Activated CD4-positive, alpha-beta T cell treated with anti-CD3 and anti-CD28 coated beads, Interleukin-2, amount 10 ng/mL, durations not matched to agents 24 days and 14 days (primary cell): Measurements from ENCODE around the gene MT3. TPM values are rescaled to one million over a fixed set of nuclear protein-coding genes. Genes with fewer than 3 reads are reported as not detected.
A peak's percentile ranks its signal among the peaks of the same experiment; 100 is the strongest.

Experiments
- DNase-seq: peaks from one replicate; pipeline ENCODE4 v3.0.0; 2022
- H3K27ac Mint-ChIP-seq: one replicate; pipeline ENCODE4 v1.8.0; 2022; ENCODE audit warnings: mild to moderate bottlenecking, mixed read lengths
- H3K27me3 Mint-ChIP-seq: one replicate; pipeline ENCODE4 v1.8.0; 2022; ENCODE audit warnings: mixed read lengths
- H3K36me3 Mint-ChIP-seq: one replicate; pipeline ENCODE4 v1.8.0; 2022; ENCODE audit warnings: low read depth, mild to moderate bottlenecking, mixed read lengths
- H3K4me1 Mint-ChIP-seq: one replicate; pipeline ENCODE4 v1.8.0; 2021; ENCODE audit warnings: mixed read lengths
- H3K4me3 Mint-ChIP-seq: one replicate; pipeline ENCODE4 v1.8.0; 2022; ENCODE audit warnings: mild to moderate bottlenecking, moderate library complexity, mixed read lengths
- H3K9me3 Mint-ChIP-seq: one replicate; pipeline ENCODE4 v1.8.0; 2021; ENCODE audit warnings: mixed read lengths
- intact Hi-C: fragments of 100-400 bp; cut with micrococcal nuclease; formaldehyde crosslinking; loops from one replicate; pipeline ENCODE4 v1.15.1; 2023
- total RNA-seq: library from RNA; stranded (reverse); gene quantifications from 2 replicates; pipeline ENCODE4 v1.2.3, GENCODE V29; 2022

The MT3 gene
- total RNA-seq, 1 donor from 2014 or later, result 9.3 TPM

GRCh38 chr16:56634715-56635440 lies 45.5 kb downstream of the MT3 start:
- Mint-ChIP-seq H3K27ac (no peak overlapping the region), H3K4me1 (peaks cover 37% of the 10 kb centered on the region), H3K36me3 (peaks cover 3% of the 10 kb centered on the region), H3K9me3 (no peaks in the 10 kb centered on the region), H3K4me3 (peak overlapping the region; percentile 81), H3K27me3 (peaks cover 90% of the 10 kb centered on the region)
- intact Hi-C loops, result no loop called here
- no peak for DNase-seq

GRCh38 chr16:56635441-56635967 lies 46.2 kb downstream of the MT3 start:
- Mint-ChIP-seq H3K4me3 (peak overlapping the region; percentile 81), H3K9me3 (no peaks in the 10 kb centered on the region), H3K36me3 (peaks cover 3% of the 10 kb centered on the region), H3K27me3 (peaks cover 90% of the 10 kb centered on the region), H3K4me1 (peaks cover 31% of the 10 kb centered on the region), H3K27ac (no peak overlapping the region)
- DNase-seq, result peak; percentile 73
- intact Hi-C loops, result no loop called here

- no peak overlapping the region for H3K4me3 Mint-ChIP-seq
- intact Hi-C loops, result no loop called here
- peaks cover 27% of the 10 kb centered on the region for H3K4me1 Mint-ChIP-seq
- DNase-seq, result no peak
- no peaks in the 10 kb centered on the region for H3K9me3 Mint-ChIP-seq
- H3K27ac Mint-ChIP-seq, result no peak overlapping the region
- H3K27me3 Mint-ChIP-seq, result peaks cover 86% of the 10 kb centered on the region
- peaks cover 3% of the 10 kb centered on the region for H3K36me3 Mint-ChIP-seq
Observed at GRCh38 chr16:56636616-56637413, 47.5 kb downstream of the MT3 start.

GRCh38 chr16:56637814-56638750 lies 48.8 kb downstream of the MT3 start, which contains the start of gene MT1A:
MT1A (plus strand) TSS chr16:56638666; CDS start chr16:56638739, 73 bp downstream.
- H3K9me3 Mint-ChIP-seq, result no peaks in the 10 kb centered on the region
- H3K27me3 Mint-ChIP-seq, result peaks cover 82% of the 10 kb centered on the region
- peak; percentile 81 for DNase-seq
- no peak within 1 kb of the TSS for H3K27ac Mint-ChIP-seq
- peak within 1 kb of the TSS; percentile 82 for H3K4me3 Mint-ChIP-seq
- peaks cover 30% of the 10 kb centered on the region for H3K4me1 Mint-ChIP-seq
- peaks cover 3% of the 10 kb centered on the region for H3K36me3 Mint-ChIP-seq
- intact Hi-C loops, result no loop called here

DNA sequence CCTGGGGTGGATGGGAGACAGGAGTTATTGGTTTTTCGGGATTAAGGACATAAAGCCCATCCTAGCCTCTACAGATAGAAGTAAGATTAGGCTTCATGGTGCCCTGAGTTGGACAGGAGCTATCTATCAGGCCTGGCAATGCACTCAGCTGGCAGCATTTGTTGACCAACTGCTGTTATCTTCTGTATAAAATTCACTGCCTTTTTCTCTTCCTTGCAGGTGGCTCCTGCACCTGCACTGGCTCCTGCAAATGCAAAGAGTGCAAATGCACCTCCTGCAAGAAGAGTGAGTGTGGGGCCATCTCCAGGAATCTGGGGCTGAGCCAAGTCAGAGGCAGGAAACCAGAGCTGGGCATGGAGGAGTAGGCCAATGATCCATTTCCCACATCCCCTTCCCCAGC lies 49.7 kb downstream of the MT3 start:
- no peak for DNase-seq
- Mint-ChIP-seq H3K36me3 (peaks cover 3% of the 10 kb centered on the region), H3K27ac (no peak overlapping the region), H3K4me3 (no peak overlapping the region), H3K4me1 (peaks cover 35% of the 10 kb centered on the region), H3K9me3 (no peaks in the 10 kb centered on the region), H3K27me3 (peaks cover 74% of the 10 kb centered on the region)
- intact Hi-C loops, result no loop called here

GRCh38 chr16:56640076-56640475 lies 50.7 kb downstream of the MT3 start:
- H3K4me1 Mint-ChIP-seq, result peaks cover 34% of the 10 kb centered on the region
- intact Hi-C loops, result no loop called here

More at GRCh38 chr16:56640076-56640475, 50.7 kb downstream of the MT3 start:
- no peaks in the 10 kb centered on the region for H3K9me3 Mint-ChIP-seq
- H3K4me3 Mint-ChIP-seq, result no peak overlapping the region
- no peaks in the 10 kb centered on the region for H3K36me3 Mint-ChIP-seq
- no peak overlapping the region for H3K27ac Mint-ChIP-seq
- H3K27me3 Mint-ChIP-seq, result peaks cover 68% of the 10 kb centered on the region
- no peak for DNase-seq

Other genes with a start within 250 kb of the MT3 start
- 50.6 and 52.3 TPM in 2 replicates for gene AMFR, start 164.0 kb upstream of the MT3 start, total RNA-seq
- 282 and 297 TPM in 2 replicates for gene NUDT21, start 138.2 kb upstream of the MT3 start, total RNA-seq
- 87.0 and 89.2 TPM in 2 replicates for gene OGFOD1, start 138.0 kb upstream of the MT3 start, total RNA-seq
- 8.5 and 10.9 TPM in 2 replicates for gene BBS2, start 69.5 kb upstream of the MT3 start, total RNA-seq
- gene MT4, start 24.5 kb upstream of the MT3 start, total RNA-seq, result not detected in 2 replicates
- gene MT2A, start 19.1 kb downstream of the MT3 start, total RNA-seq, result 465 TPM in 2 replicates
- gene MT1E, start 36.3 kb downstream of the MT3 start, total RNA-seq, result 136 and 152 TPM in 2 replicates
- gene MT1M, start 43.1 kb downstream of the MT3 start, total RNA-seq, result not detected in 2 replicates
- 1.8 and 2.1 TPM in 2 replicates for gene MT1A, start 49.1 kb downstream of the MT3 start, total RNA-seq
- gene MT1B, start 62.4 kb downstream of the MT3 start, total RNA-seq, result not detected in 2 replicates
- gene MT1F, start 68.4 kb downstream of the MT3 start, total RNA-seq, result 4.2 and 6.7 TPM in 2 replicates
- 24.5 and 32.2 TPM in 2 replicates for gene MT1G, start 78.5 kb downstream of the MT3 start, total RNA-seq
- gene MT1H, start 80.3 kb downstream of the MT3 start, total RNA-seq, result not detected in 2 replicates
- 62.7 and 66.9 TPM in 2 replicates for gene MT1X, start 92.9 kb downstream of the MT3 start, total RNA-seq
- gene NUP93, start 140.6 kb downstream of the MT3 start, total RNA-seq, result 162 and 168 TPM in 2 replicates